ENCODE data around the gene SCG2. TPM values are rescaled to one million over a fixed set of nuclear protein-coding genes. Genes with fewer than 3 reads are reported as not detected.

SCG2 gene
- total RNA-seq, 4 donors from 2014 or later = 3.2 to 5.1 (median 4.8) TPM; not detected in 1

DNA sequence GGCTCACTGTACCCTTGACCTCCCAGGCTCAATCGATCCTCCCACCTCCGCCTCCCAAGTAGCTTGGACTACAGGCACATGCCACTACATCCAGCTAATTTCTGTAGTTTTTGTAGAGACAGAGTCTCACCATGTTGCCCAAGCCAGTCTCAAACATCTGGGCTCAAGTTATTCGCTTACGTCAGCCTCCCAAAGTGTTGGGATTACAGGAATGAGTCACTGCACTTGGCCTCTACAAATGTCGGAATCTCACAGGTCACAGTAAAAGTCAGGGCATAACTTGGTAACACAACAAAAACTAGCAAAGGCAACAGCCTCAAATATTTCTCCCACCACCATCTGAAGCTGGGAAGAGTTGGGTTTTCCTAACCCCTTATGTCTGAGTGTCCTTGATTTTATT is 25.3 kb downstream of the SCG2 start:
- Histone ChIP-seq H3K27ac (no peak overlapping the region), H3K9me3 (no peaks in the 10 kb centered on the region), H3K27me3 (no peaks in the 10 kb centered on the region), H3K4me1 (no peaks in the 10 kb centered on the region), H3K4me3 (no peak overlapping the region), H3K36me3 (no peaks in the 10 kb centered on the region)
- TF ChIP-seq, protein P1, sequence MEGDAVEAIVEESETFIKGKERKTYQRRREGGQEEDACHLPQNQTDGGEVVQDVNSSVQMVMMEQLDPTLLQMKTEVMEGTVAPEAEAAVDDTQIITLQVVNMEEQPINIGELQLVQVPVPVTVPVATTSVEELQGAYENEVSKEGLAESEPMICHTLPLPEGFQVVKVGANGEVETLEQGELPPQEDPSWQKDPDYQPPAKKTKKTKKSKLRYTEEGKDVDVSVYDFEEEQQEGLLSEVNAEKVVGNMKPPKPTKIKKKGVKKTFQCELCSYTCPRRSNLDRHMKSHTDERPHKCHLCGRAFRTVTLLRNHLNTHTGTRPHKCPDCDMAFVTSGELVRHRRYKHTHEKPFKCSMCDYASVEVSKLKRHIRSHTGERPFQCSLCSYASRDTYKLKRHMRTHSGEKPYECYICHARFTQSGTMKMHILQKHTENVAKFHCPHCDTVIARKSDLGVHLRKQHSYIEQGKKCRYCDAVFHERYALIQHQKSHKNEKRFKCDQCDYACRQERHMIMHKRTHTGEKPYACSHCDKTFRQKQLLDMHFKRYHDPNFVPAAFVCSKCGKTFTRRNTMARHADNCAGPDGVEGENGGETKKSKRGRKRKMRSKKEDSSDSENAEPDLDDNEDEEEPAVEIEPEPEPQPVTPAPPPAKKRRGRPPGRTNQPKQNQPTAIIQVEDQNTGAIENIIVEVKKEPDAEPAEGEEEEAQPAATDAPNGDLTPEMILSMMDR (IDR thresholded peaks at IDR 0.05) = no peak
- TF ChIP-seq POLR2A (IDR thresholded peaks at IDR 0.05) = no peak
- DNase-seq = no peak

DNA sequence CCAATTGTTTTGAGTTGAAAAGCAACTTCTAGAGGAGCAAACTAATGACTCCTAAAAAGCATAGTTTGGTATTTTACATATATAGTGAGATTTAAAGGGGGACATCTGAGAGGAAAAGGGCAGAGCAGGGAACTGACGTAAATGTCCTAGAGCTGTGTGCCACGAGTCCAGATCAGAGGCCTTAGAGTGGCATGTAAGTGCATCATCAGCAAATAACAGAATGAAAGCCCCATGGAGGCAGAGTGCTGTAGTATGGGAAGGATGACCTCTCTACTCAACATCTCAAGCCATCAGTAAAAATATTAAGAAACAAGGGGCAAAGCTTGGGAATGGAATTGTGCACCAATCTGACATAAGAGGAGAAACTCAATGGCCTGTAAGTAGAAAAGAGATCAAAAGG is 31.4 kb downstream of the SCG2 start:
- Histone ChIP-seq H3K36me3 (no peaks in the 10 kb centered on the region), H3K4me1 (no peaks in the 10 kb centered on the region), H3K9me3 (no peaks in the 10 kb centered on the region), H3K27ac (no peak overlapping the region), H3K4me3 (no peak overlapping the region), H3K27me3 (no peaks in the 10 kb centered on the region)
- no peak for DNase-seq
- no peak for TF ChIP-seq POLR2A (IDR thresholded peaks at IDR 0.05)
- TF ChIP-seq, protein P1 (IDR thresholded peaks at IDR 0.05) = no peak

GRCh38 chr2:223566396-223566795 is 35.8 kb downstream of the SCG2 start:
- Histone ChIP-seq H3K27me3 (no peaks in the 10 kb centered on the region), H3K36me3 (no peaks in the 10 kb centered on the region), H3K4me3 (no peak overlapping the region), H3K9me3 (no peaks in the 10 kb centered on the region), H3K27ac (no peak overlapping the region), H3K4me1 (no peaks in the 10 kb centered on the region)
- TF ChIP-seq, protein P1 (IDR thresholded peaks at IDR 0.05) = no peak
- no peak for TF ChIP-seq POLR2A (IDR thresholded peaks at IDR 0.05)
- DNase-seq = no peak

DNA sequence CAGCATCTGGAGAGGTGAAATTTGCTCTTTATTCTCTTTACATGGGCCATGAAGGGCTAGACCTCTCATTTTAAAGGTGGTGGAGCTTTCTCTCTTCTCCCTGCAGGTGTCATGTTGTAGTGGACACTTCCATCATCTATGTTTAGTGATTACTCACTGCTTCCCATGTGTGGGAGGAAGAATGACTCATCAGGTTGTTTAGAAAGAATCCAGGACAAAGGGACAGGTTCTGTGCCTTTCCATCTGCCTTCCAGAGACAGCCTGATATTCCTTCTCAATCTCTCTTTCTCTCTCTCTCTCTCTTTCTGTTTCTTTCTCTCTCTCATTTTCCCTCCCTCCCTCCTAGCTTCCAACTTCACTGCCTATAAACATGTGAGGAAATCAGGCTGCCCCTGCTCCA is 38.7 kb downstream of the SCG2 start:
- no peaks in the 10 kb centered on the region for H3K36me3 ChIP-seq
- TF ChIP-seq, protein P1 (IDR thresholded peaks at IDR 0.05) = no peak
- no peak for TF ChIP-seq POLR2A (IDR thresholded peaks at IDR 0.05)
- H3K27me3 ChIP-seq = no peaks in the 10 kb centered on the region
- no peak overlapping the region for H3K4me3 ChIP-seq
- H3K4me1 ChIP-seq = no peaks in the 10 kb centered on the region
- no peak overlapping the region for H3K27ac ChIP-seq
- H3K9me3 ChIP-seq = no peaks in the 10 kb centered on the region
- DNase-seq = no peak

GRCh38 chr2:223562078-223562477 is 40.1 kb downstream of the SCG2 start:
- TF ChIP-seq POLR2A (IDR thresholded peaks at IDR 0.05) = no peak
- TF ChIP-seq, protein P1 (IDR thresholded peaks at IDR 0.05) = no peak
- H3K27me3 ChIP-seq = no peaks in the 10 kb centered on the region
- no peaks in the 10 kb centered on the region for H3K36me3 ChIP-seq
- no peaks in the 10 kb centered on the region for H3K9me3 ChIP-seq
- no peak overlapping the region for H3K27ac ChIP-seq
- no peak overlapping the region for H3K4me3 ChIP-seq
- H3K4me1 ChIP-seq = no peaks in the 10 kb centered on the region
- DNase-seq = no peak

Measured in Peyer's patch (tissue), 4 donors.